Measurements from ENCODE around the gene VWA2. TPM values are rescaled to one million over a fixed set of nuclear protein-coding genes. Genes with fewer than 3 reads are reported as not detected.

Gene VWA2, protein sequence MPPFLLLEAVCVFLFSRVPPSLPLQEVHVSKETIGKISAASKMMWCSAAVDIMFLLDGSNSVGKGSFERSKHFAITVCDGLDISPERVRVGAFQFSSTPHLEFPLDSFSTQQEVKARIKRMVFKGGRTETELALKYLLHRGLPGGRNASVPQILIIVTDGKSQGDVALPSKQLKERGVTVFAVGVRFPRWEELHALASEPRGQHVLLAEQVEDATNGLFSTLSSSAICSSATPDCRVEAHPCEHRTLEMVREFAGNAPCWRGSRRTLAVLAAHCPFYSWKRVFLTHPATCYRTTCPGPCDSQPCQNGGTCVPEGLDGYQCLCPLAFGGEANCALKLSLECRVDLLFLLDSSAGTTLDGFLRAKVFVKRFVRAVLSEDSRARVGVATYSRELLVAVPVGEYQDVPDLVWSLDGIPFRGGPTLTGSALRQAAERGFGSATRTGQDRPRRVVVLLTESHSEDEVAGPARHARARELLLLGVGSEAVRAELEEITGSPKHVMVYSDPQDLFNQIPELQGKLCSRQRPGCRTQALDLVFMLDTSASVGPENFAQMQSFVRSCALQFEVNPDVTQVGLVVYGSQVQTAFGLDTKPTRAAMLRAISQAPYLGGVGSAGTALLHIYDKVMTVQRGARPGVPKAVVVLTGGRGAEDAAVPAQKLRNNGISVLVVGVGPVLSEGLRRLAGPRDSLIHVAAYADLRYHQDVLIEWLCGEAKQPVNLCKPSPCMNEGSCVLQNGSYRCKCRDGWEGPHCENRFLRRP
- total RNA-seq: 15.5 TPM
- long read RNA-seq, partial matches to known transcripts: 8 of 17 reads
- long read RNA-seq, other reads (novel, unspliced or antisense): 7 of 17 reads

DNA sequence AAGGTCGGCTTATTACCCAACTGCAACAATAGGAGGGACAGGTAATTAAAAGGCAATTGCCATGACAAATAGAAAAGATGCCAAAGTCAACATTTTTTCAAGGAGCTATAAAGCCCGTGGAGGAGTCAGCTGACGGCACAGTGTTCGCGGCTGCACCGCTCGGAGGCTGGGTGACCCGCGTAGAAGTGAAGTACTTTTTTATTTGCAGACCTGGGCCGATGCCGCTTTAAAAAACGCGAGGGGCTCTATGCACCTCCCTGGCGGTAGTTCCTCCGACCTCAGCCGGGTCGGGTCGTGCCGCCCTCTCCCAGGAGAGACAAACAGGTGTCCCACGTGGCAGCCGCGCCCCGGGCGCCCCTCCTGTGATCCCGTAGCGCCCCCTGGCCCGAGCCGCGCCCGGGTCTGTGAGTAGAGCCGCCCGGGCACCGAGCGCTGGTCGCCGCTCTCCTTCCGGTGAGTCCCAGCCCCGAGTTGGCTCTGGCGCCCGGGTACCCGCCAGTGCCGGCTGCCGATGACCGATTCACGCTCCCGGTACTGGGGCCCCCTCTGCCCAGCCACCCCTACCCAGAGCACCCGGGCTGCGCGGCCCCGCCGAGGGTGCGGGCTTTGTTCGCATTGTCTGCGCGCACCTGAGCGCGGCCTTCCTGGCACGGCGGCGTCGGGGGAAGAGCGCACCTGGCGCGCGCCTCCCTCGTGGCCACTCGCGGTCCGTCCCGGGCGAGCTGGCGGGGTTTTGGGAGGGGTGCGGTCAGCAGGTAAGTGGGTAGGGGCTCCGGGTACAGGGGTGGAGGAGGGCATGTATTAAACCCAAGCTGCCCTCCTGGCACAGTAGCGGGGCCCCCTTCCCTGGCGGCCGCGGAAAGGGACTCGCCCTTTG, at the start of gene VWA2:
VWA2 (plus strand) TSS at position 138 of the 877 bp plus-strand sequence. CDS start 9,460 bp downstream, outside the sequence.
- TF ChIP-seq, protein P1, sequence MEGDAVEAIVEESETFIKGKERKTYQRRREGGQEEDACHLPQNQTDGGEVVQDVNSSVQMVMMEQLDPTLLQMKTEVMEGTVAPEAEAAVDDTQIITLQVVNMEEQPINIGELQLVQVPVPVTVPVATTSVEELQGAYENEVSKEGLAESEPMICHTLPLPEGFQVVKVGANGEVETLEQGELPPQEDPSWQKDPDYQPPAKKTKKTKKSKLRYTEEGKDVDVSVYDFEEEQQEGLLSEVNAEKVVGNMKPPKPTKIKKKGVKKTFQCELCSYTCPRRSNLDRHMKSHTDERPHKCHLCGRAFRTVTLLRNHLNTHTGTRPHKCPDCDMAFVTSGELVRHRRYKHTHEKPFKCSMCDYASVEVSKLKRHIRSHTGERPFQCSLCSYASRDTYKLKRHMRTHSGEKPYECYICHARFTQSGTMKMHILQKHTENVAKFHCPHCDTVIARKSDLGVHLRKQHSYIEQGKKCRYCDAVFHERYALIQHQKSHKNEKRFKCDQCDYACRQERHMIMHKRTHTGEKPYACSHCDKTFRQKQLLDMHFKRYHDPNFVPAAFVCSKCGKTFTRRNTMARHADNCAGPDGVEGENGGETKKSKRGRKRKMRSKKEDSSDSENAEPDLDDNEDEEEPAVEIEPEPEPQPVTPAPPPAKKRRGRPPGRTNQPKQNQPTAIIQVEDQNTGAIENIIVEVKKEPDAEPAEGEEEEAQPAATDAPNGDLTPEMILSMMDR (IDR thresholded peaks at IDR 0.05): peak; percentile 37
- peaks cover 36% of the 10 kb centered on the region for H3K27me3 ChIP-seq
- peak; percentile 88 for ATAC-seq
- peaks cover 19% of the 10 kb centered on the region for H3K4me1 ChIP-seq
- no peaks in the 10 kb centered on the region for H3K9me3 ChIP-seq
- intact Hi-C loops (cut with DNase I): no loop called here
- H3K4me3 ChIP-seq: peak within 1 kb of the TSS; percentile 53
- DNase-seq: peak; percentile 88
- H3K36me3 ChIP-seq: no peaks in the 10 kb centered on the region
- peak within 1 kb of the TSS; percentile 73 for H3K27ac ChIP-seq

DNA sequence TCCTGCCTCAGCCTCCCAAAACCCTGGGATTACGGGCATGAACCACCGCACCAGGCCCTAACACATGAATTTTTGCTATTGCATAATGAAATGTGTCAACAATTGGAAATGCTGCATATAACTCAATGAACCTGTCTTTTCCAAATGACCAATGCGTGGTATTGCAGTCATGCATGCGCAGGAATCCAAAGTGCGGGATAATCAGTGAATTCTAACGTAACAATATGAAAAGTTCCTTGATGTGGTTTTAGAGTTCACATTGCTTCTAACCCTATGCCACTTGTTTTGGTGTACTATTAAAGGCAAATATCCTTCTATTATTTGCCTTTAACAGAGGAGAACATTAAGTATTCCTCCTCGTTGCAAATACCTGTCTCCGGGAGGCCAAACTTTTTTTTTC, 49.4 kb upstream of the VWA2 start:
- no peaks in the 10 kb centered on the region for H3K9me3 ChIP-seq
- no peaks in the 10 kb centered on the region for H3K36me3 ChIP-seq
- H3K27ac ChIP-seq: no peak overlapping the region
- ATAC-seq (peak; percentile 34), DNase-seq (no peak)
- no peaks in the 10 kb centered on the region for H3K4me1 ChIP-seq
- no peak overlapping the region for H3K4me3 ChIP-seq
- TF ChIP-seq, protein P1 (IDR thresholded peaks at IDR 0.05): no peak
- intact Hi-C loops (cut with DNase I): no loop called here
- no peaks in the 10 kb centered on the region for H3K27me3 ChIP-seq

DNA sequence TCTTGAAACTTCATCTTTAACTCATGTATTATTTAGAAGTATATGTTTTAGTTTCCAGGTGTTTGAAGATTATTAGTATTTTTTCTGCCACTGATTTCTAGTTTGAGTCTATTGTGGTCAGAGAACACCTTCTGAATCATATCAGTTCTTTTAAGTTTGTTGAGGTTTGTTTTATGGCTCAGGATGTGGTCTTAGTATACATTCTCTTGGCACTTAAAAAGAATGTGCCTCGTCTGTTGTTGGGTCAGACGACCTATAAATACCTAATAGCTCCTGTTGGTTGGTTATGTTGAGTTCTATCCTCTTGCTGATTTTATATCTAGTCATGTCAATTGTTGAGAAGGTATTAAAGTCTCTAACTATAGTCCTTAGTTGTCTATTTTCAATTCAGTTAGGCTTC, 44.0 kb upstream of the VWA2 start:
- Histone ChIP-seq H3K36me3 (no peaks in the 10 kb centered on the region), H3K27ac (no peak overlapping the region), H3K4me1 (no peaks in the 10 kb centered on the region), H3K4me3 (no peak overlapping the region), H3K27me3 (no peaks in the 10 kb centered on the region), H3K9me3 (no peaks in the 10 kb centered on the region)
- DNase-seq (no peak), ATAC-seq (no peak)
- TF ChIP-seq, protein P1 (IDR thresholded peaks at IDR 0.05): no peak
- intact Hi-C loops (cut with DNase I): no loop called here

DNA sequence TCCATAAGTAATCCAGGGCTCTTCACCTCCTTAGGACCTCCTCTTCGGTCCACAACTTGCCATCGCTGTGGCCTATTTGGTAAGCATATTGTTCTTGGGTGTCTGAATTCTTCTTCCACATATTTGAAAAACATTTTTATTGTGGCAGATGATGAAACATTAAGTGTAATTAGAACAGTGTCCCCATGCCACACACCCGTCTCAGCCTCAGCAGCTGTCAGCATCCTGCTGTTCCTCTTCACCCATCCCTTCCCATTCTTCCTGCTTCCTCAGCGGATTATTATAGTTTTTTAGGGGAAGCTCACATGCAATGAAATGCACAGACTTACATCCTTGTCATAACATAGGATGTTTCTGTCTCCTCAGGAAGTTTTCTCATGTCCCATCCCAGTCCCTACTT, 39.8 kb upstream of the VWA2 start:
- no peaks in the 10 kb centered on the region for H3K27me3 ChIP-seq
- ATAC-seq (no peak), DNase-seq (no peak)
- no peaks in the 10 kb centered on the region for H3K4me1 ChIP-seq
- H3K9me3 ChIP-seq: no peaks in the 10 kb centered on the region
- no peak overlapping the region for H3K4me3 ChIP-seq
- intact Hi-C loops (cut with DNase I): no loop called here
- no peak overlapping the region for H3K27ac ChIP-seq
- TF ChIP-seq, protein P1 (IDR thresholded peaks at IDR 0.05): no peak
- H3K36me3 ChIP-seq: no peaks in the 10 kb centered on the region

DNA sequence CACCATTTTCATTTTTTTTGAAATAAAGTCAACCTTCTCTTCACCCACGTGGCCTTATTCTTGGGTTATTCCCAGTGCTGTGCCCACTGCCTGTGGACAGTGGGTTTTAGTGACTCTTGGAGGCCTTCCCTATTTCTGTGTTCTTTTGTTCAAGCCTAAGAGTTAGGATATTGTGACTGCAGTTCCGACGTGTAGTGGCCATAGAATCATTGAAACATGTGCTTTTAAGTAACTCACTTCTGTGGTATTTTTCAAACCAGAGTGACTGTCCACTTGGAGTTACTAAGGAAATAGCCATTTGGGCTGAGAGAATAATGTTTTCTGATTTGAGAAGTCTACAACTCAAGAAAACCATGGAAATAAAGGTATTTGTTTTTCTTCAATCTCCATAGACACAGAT, 36.2 kb upstream of the VWA2 start:
- Histone ChIP-seq H3K27me3 (no peaks in the 10 kb centered on the region), H3K4me3 (no peak overlapping the region), H3K4me1 (no peaks in the 10 kb centered on the region), H3K27ac (no peak overlapping the region), H3K36me3 (no peaks in the 10 kb centered on the region), H3K9me3 (no peaks in the 10 kb centered on the region)
- ATAC-seq (no peak), DNase-seq (no peak)
- TF ChIP-seq, protein P1 (IDR thresholded peaks at IDR 0.05): no peak
- intact Hi-C loops (cut with DNase I): no loop called here
